CD14-positive monocyte (primary cell): ENCODE data around the gene RYR2. TPM values are rescaled to one million over a fixed set of nuclear protein-coding genes. Genes with fewer than 3 reads are reported as not detected.

ENCODE experiments used
- DNase-seq, 3 donors: peaks; one replicate each; pipeline ENCODE4 v3.0.0-alpha.2; 2011 to 2022
- H2AFZ ChIP-seq: 2 replicates; pipeline ENCODE4 v1.6.0; 2012; ENCODE audit warnings: mild to moderate bottlenecking, low read depth, low read length, inconsistent platforms; ENCODE audit not compliant: insufficient read depth, poor library complexity, severe bottlenecking
- H3K27ac ChIP-seq, 2 donors: 1 replicate in 1 of 2; 2 replicates in 1 of 2; pipeline ENCODE4 v1.5.1; 2012 to 2013; ENCODE audit warnings: low read length in 2 of 2, control low read depth in 1 of 2, inconsistent platforms in 1 of 2, low read depth in 1 of 2, mild to moderate bottlenecking in 1 of 2
- H3K27me3 ChIP-seq, 2 donors: one replicate each; pipeline versions ENCODE4 v1.6.0 to v1.6.1; 2011 to 2013; ENCODE audit warnings: low read length in 2 of 2; ENCODE audit not compliant: control insufficient read depth in 2 of 2, insufficient read depth in 2 of 2
- H3K36me3 ChIP-seq, 2 donors: replicated peaks in 1 of 2; 1 replicate in 1 of 2; 2 replicates in 1 of 2; pipeline versions ENCODE4 v1.5.1 to v1.6.1; 2012 to 2013; ENCODE audit warnings: low read length in 2 of 2, control low read depth in 1 of 2, inconsistent platforms in 1 of 2, mild to moderate bottlenecking in 1 of 2; ENCODE audit not compliant: insufficient read depth in 2 of 2, control insufficient read depth in 1 of 2
- H3K4me1 ChIP-seq, 2 donors: 1 replicate in 1 of 2; 2 replicates in 1 of 2; pipeline versions ENCODE4 v1.5.1 to v1.6.1; 2012 to 2013; ENCODE audit warnings: low read length in 2 of 2, control low read depth in 1 of 2, inconsistent platforms in 1 of 2, mild to moderate bottlenecking in 1 of 2, moderate library complexity in 1 of 2; ENCODE audit not compliant: insufficient read depth in 2 of 2, control insufficient read depth in 1 of 2
- H3K4me2 ChIP-seq: replicated peaks from 2 replicates; pipeline ENCODE3; 2012; ENCODE audit warnings: low read length, moderate library complexity, mild to moderate bottlenecking; ENCODE audit not compliant: poor library complexity, severe bottlenecking; ENCODE audit errors: extremely low read depth
- H3K4me3 ChIP-seq, 3 experiments: fragments of 200-600 bp in 1 of 3; sonication (generic) in 1 of 3; replicated peaks in 1 of 3; 1 replicate in 2 of 3; 2 replicates in 1 of 3; pipeline ENCODE4 v1.5.1; 2011 to 2013; ENCODE audit warnings: low read length in 3 of 3, mild to moderate bottlenecking in 3 of 3, control low read depth in 2 of 3, low read depth in 2 of 3, inconsistent platforms in 1 of 3, moderate library complexity in 1 of 3
- H3K79me2 ChIP-seq: 2 replicates; pipeline ENCODE4 v1.6.0; 2012; ENCODE audit warnings: mild to moderate bottlenecking, control low read depth, inconsistent platforms, low read length, moderate library complexity; ENCODE audit not compliant: insufficient read depth
- H3K9ac ChIP-seq: 2 replicates; pipeline ENCODE4 v1.6.0; 2017; ENCODE audit warnings: low read length, mild to moderate bottlenecking; ENCODE audit not compliant: insufficient read depth, poor library complexity, severe bottlenecking
- H3K9me3 ChIP-seq, 2 donors: replicated peaks in 1 of 2; 1 replicate in 1 of 2; 2 replicates in 1 of 2; pipeline versions ENCODE4 v1.5.1 to v1.6.1; 2012 to 2013; ENCODE audit warnings: low read length in 2 of 2, control low read depth in 1 of 2; ENCODE audit not compliant: control insufficient read depth in 1 of 2, insufficient read depth in 1 of 2
- H4K20me1 ChIP-seq: 2 replicates; pipeline ENCODE4 v1.6.0; 2012; ENCODE audit warnings: mild to moderate bottlenecking, low read length, control low read depth, moderate library complexity; ENCODE audit not compliant: insufficient read depth
- H3K27ac Mint-ChIP-seq, 7 donors: one replicate each; pipeline ENCODE4 v1.8.0; 2020; ENCODE audit warnings: mild to moderate bottlenecking in 7 of 7, mixed read lengths in 7 of 7, moderate library complexity in 6 of 7, inconsistent platforms in 2 of 7
- H3K27me3 Mint-ChIP-seq, 3 donors: one replicate each; pipeline ENCODE4 v1.8.0; 2021 to 2022; ENCODE audit warnings: low read depth in 3 of 3, mild to moderate bottlenecking in 3 of 3, mixed read lengths in 3 of 3, moderate library complexity in 3 of 3, inconsistent platforms in 1 of 3
- H3K36me3 Mint-ChIP-seq, 2 donors: one replicate each; pipeline ENCODE4 v1.8.0; 2020; ENCODE audit warnings: mixed read lengths in 2 of 2, inconsistent platforms in 1 of 2, mild to moderate bottlenecking in 1 of 2
- H3K4me1 Mint-ChIP-seq: one replicate; pipeline ENCODE4 v1.8.0; 2020; ENCODE audit warnings: mild to moderate bottlenecking, mixed read lengths
- H3K4me3 Mint-ChIP-seq, 2 donors: one replicate each; pipeline ENCODE4 v1.8.0; 2020; ENCODE audit warnings: mild to moderate bottlenecking in 2 of 2, mixed read lengths in 2 of 2, moderate library complexity in 1 of 2
- H3K9me3 Mint-ChIP-seq, 7 donors: one replicate each; pipeline ENCODE4 v1.8.0; 2020 to 2022; ENCODE audit warnings: mixed read lengths in 7 of 7, mild to moderate bottlenecking in 6 of 7, moderate library complexity in 6 of 7, inconsistent platforms in 2 of 7
- CTCF ChIP-seq: fragments of 200-600 bp; IDR thresholded peaks from one replicate; pipeline ENCODE4 v1.8.0; 2022; ENCODE audit warnings: antibody characterized with exemption, mild to moderate bottlenecking
- WGBS: methylation state at CpG from one replicate; pipeline ENCODE4 v1.1.5; 2013; ENCODE audit warnings: missing lambda C conversion rate; ENCODE audit not compliant: insufficient coverage; 5-methylcytosine and 5-hydroxymethylcytosine counted together
- intact Hi-C, 2 donors: fragments of 100-400 bp; cut with micrococcal nuclease; formaldehyde crosslinking; loops; one replicate each; pipeline versions ENCODE4 v1.15.0 to v1.15.1; 2023
- polyA plus RNA-seq, 3 donors: library from polyadenylated mRNA; depleted of rRNA in 1 of 3; unstranded in 2 of 3; stranded (reverse) in 1 of 3; fragments of 300-500 nt in 2 of 3; fragments of >200 nt in 1 of 3; fragmentation: Illumina TruSeq in 2 of 3; gene quantifications; 1 replicate in 2 of 3; 2 replicates in 1 of 3; pipeline ENCODE4 v1.2.3, GENCODE V29; 2012 to 2021

RYR2 gene
- polyA plus RNA-seq, 3 donors: not detected

- H3K4me1 ChIP-seq: no peaks in the 10 kb centered on the region
- H3K27me3 ChIP-seq: no peaks in the 10 kb centered on the region
- H3K27me3 Mint-ChIP-seq: peaks cover 0 to 2% (median 1%) of the 10 kb centered on the region in 3 donors
- H3K36me3 Mint-ChIP-seq: no peaks in the 10 kb centered on the region
- no peaks in the 10 kb centered on the region for H3K79me2 ChIP-seq
- no peaks in the 10 kb centered on the region for H3K9me3 ChIP-seq
- no peak overlapping the region for H3K9ac ChIP-seq
- H2AFZ ChIP-seq: no peak overlapping the region
- H3K4me3 ChIP-seq: no peak overlapping the region
- intact Hi-C loops: no loop called here
- no CpG with 5 or more reads among the region's 1 CpG for WGBS
- H3K4me2 ChIP-seq: no peak overlapping the region
- peaks cover 0 to 7% (median 2%) of the 10 kb centered on the region in 7 donors for H3K9me3 Mint-ChIP-seq
- no peaks in the 10 kb centered on the region for H3K4me1 Mint-ChIP-seq
- no peak for DNase-seq
- no peak for TF ChIP-seq CTCF
- H3K36me3 ChIP-seq: no peaks in the 10 kb centered on the region
- H3K4me3 Mint-ChIP-seq: no peak overlapping the region
- H4K20me1 ChIP-seq: no peaks in the 10 kb centered on the region
- no peak overlapping the region for H3K27ac Mint-ChIP-seq
- H3K27ac ChIP-seq: no peak overlapping the region
Observed at GRCh38 chr1:237685551-237685950, 643.6 kb downstream of the RYR2 start.

- Mint-ChIP-seq H3K36me3 (no peaks in the 10 kb centered on the region), H3K9me3 (peaks cover 0 to 6% (median 3%) of the 10 kb centered on the region in 7 donors), H3K27me3 (peaks cover 0 to 2% (median 0%) of the 10 kb centered on the region in 3 donors), H3K4me1 (no peaks in the 10 kb centered on the region), H3K27ac (no peak overlapping the region), H3K4me3 (no peak overlapping the region)
- no peaks in the 10 kb centered on the region for H3K9me3 ChIP-seq
- no peaks in the 10 kb centered on the region for H3K4me1 ChIP-seq
- intact Hi-C loops: no loop called here
- no peaks in the 10 kb centered on the region for H3K79me2 ChIP-seq
- H2AFZ ChIP-seq: no peak overlapping the region
- H3K36me3 ChIP-seq: no peaks in the 10 kb centered on the region
- no peak overlapping the region for H3K4me3 ChIP-seq
- no peak overlapping the region for H3K4me2 ChIP-seq
- DNase-seq: no peak
- no peak for TF ChIP-seq CTCF
- 92% methylated on average over 3 of the region's 5 CpGs for WGBS
- no peaks in the 10 kb centered on the region for H4K20me1 ChIP-seq
- H3K27me3 ChIP-seq: no peaks in the 10 kb centered on the region
- H3K27ac ChIP-seq: no peak overlapping the region
- H3K9ac ChIP-seq: no peak overlapping the region
Observed at GRCh38 chr1:237687804-237688203, 645.8 kb downstream of the RYR2 start.
